ENCODE measurements around the gene VAT1L.

- TF ChIP-seq CTCF (IDR thresholded peaks at IDR 0.05; ENCODE audit: low read length), result no peak
- no peak for TF ChIP-seq EZH2 (IDR thresholded peaks at IDR 0.05; ENCODE audit: borderline replicate concordance, low read length)
These were observed 137.2 kb downstream of the VAT1L start for GRCh38 chr16:77925531-77925930.

Data from OCI-LY1 (cell line).